Measurements from ENCODE around the gene TMC4. TPM values are rescaled to one million over a fixed set of nuclear protein-coding genes. Genes with fewer than 3 reads are reported as not detected.

Gene TMC4
- total RNA-seq, 1 donor from 2014 or later = not detected

DNA sequence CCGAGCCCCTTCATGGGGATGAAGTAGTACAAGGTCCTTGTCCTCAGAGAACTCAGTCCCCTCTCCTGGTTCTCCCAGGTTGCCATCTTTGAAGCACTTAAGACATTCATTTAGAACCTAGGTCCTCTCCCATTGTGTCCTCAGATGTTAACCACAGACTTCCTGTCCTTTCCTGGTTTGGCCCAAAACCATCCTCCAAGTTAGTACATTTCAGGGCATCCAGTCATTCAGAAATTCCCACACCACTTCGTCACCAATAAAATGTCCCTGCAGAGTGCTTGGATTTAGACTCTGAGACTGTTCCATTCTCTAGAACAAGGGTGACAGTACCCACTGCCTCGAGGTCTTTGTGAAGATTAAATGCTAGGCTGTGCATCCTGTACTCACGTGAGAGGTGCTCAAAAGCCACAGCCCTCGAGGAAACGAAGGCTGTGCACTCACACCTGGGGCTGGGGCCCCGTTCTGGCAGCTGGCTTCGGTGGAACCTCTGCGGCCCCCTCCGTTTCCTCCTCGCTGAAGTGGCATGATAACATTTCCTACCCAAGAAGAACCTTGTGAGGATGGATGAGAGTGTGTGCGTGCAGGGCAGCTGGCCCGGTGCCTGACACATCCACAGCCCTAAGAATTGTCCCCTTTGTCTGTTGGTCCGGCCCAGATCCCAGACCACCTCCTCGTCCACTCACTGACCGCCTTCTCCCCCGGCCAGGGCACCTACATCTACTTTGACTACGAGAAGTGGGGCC is 18.2 kb downstream of the TMC4 start:
- H3K27me3 Mint-ChIP-seq (ENCODE audit: unreplicated experiment) = peaks cover 10% of the 10 kb centered on the region
- peaks cover under 1% of the 10 kb centered on the region for H3K4me1 Mint-ChIP-seq (ENCODE audit: low read depth, unreplicated experiment)
- peaks cover 4% of the 10 kb centered on the region for H3K36me3 Mint-ChIP-seq (ENCODE audit: unreplicated experiment)
- no peak overlapping the region for H3K4me3 Mint-ChIP-seq (ENCODE audit: unreplicated experiment)
- TF ChIP-seq, protein P1, sequence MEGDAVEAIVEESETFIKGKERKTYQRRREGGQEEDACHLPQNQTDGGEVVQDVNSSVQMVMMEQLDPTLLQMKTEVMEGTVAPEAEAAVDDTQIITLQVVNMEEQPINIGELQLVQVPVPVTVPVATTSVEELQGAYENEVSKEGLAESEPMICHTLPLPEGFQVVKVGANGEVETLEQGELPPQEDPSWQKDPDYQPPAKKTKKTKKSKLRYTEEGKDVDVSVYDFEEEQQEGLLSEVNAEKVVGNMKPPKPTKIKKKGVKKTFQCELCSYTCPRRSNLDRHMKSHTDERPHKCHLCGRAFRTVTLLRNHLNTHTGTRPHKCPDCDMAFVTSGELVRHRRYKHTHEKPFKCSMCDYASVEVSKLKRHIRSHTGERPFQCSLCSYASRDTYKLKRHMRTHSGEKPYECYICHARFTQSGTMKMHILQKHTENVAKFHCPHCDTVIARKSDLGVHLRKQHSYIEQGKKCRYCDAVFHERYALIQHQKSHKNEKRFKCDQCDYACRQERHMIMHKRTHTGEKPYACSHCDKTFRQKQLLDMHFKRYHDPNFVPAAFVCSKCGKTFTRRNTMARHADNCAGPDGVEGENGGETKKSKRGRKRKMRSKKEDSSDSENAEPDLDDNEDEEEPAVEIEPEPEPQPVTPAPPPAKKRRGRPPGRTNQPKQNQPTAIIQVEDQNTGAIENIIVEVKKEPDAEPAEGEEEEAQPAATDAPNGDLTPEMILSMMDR (IDR thresholded peaks at IDR 0.05; ENCODE audit: partially characterized antibody, unreplicated experiment) = no peak
- no peak for DNase-seq
- peaks cover 12% of the 10 kb centered on the region for H3K9me3 Mint-ChIP-seq (ENCODE audit: unreplicated experiment)
- no peak overlapping the region for H3K27ac Mint-ChIP-seq (ENCODE audit: unreplicated experiment)

DNA sequence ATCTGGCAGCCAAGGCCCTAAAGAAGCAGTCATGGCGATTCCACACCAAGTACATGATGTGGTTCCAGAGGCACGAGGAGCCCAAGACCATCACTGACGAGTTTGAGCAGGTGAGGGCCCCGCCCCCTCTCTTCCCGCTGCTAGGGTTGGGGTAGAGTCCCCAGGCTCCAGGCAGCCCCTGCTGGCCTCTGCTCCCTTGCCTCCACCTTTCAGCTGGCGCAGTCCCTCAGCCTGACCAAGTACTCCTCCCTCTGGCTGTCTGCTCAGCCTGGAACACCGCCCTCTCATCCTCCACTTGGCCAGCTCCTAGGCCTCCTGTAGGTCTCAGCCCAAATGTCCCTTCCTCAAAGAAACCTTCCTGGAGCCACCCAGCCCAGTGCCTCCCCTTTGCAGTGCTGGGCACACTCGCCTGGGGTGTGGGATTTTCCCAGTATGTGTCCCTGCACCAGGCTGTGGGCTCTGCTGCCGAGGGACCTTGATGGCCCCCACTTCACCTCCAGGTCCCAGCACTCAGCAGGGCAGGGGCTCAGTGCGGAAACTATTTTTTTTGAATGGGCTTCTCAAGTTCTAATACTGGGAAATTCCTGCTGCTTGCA is 19.1 kb downstream of the TMC4 start:
- Mint-ChIP-seq H3K9me3 (ENCODE audit: unreplicated experiment) (peaks cover 9% of the 10 kb centered on the region), H3K36me3 (ENCODE audit: unreplicated experiment) (peaks cover 4% of the 10 kb centered on the region), H3K27me3 (ENCODE audit: unreplicated experiment) (peaks cover 7% of the 10 kb centered on the region), H3K4me1 (ENCODE audit: low read depth, unreplicated experiment) (no peaks in the 10 kb centered on the region), H3K27ac (ENCODE audit: unreplicated experiment) (no peak overlapping the region), H3K4me3 (ENCODE audit: unreplicated experiment) (no peak overlapping the region)
- no peak for DNase-seq
- TF ChIP-seq, protein P1 (IDR thresholded peaks at IDR 0.05; ENCODE audit: partially characterized antibody, unreplicated experiment) = no peak

DNA sequence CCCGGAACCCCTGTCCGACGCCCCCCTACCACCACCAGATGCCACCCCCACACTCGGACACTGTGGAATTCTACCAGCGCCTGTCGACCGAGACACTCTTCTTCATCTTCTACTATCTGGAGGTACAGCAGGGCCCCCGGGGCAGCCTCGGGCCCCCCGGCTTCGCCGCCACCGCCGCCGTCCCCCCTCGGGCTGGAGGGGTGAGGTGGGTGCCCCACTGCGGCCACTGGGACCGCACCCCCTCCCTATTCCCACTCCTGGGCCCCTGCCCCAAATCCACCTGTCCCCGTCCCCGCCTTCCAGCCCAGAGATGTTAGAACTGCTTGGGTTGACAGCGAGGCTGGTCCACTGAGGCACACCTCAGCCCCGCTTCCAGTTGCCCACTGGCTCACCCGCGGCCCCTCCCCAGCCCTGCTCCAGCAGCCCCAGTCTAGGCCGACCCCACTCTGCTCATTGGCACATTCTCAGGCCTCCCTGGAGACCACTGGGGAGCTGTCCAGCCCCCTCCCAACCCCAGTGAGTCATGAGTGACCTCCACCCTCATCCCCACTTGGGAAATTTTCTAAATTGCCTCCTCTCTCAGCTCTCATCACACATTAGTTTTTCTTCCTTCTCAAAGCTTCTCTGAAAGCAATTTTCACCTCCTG is 20.0 kb downstream of the TMC4 start:
- Mint-ChIP-seq H3K9me3 (ENCODE audit: unreplicated experiment) (peaks cover 10% of the 10 kb centered on the region), H3K27ac (ENCODE audit: unreplicated experiment) (peak overlapping the region; percentile 52), H3K4me1 (ENCODE audit: low read depth, unreplicated experiment) (no peaks in the 10 kb centered on the region), H3K36me3 (ENCODE audit: unreplicated experiment) (peaks cover 4% of the 10 kb centered on the region), H3K4me3 (ENCODE audit: unreplicated experiment) (no peak overlapping the region), H3K27me3 (ENCODE audit: unreplicated experiment) (peaks cover 6% of the 10 kb centered on the region)
- no peak for DNase-seq
- TF ChIP-seq, protein P1 (IDR thresholded peaks at IDR 0.05; ENCODE audit: partially characterized antibody, unreplicated experiment) = no peak

DNA sequence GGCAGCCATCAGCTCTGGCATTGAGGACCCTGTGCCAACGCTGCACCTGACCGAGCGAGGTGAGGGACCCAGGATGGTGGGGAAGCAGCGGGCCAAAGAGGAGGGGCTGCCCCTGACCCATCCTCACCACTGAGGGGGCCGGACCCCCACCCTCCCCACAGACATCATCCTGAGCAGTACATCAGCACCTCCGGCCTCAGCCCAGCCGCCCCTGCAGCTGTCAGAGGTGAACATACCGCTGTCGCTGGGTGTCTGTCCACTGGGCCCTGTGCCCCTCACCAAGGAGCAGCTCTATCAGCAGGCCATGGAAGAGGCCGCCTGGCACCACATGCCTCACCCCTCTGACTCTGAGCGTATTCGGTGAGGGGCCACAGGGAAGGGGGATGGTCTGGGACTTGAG is 20.7 kb downstream of the TMC4 start:
- Mint-ChIP-seq H3K4me1 (ENCODE audit: low read depth, unreplicated experiment) (no peaks in the 10 kb centered on the region), H3K36me3 (ENCODE audit: unreplicated experiment) (peaks cover 4% of the 10 kb centered on the region), H3K27ac (ENCODE audit: unreplicated experiment) (no peak overlapping the region), H3K27me3 (ENCODE audit: unreplicated experiment) (peaks cover 6% of the 10 kb centered on the region), H3K4me3 (ENCODE audit: unreplicated experiment) (no peak overlapping the region), H3K9me3 (ENCODE audit: unreplicated experiment) (peaks cover 10% of the 10 kb centered on the region)
- TF ChIP-seq, protein P1 (IDR thresholded peaks at IDR 0.05; ENCODE audit: partially characterized antibody, unreplicated experiment) = no peak
- no peak for DNase-seq

Measured in glutamatergic neuron (in vitro differentiated cells).